ENCODE data around the gene MAGI1.

DNA sequence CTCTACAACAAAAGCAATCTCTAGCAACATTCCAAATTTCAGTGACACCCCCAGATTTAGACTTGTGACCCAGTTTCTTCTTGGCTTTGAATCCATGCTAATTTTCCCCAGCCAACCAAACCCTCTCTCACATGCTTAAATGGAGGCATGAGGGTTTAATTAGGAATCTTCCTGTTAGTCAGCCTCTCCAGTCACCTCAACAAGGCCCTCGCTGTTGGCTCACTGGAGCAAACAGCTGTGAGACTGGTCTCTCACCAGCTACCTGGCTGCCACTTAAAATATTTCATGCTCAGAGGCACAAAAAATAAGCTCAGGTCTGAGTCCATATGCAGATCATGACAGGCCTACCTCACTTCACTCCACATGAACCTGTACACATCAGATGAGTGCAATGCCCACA, 720.5 kb downstream of the MAGI1 start:
- TF ChIP-seq CTCF (conservative IDR thresholded peaks at IDR 0.05; ENCODE audit: low read length), result no peak
- no peak for TF ChIP-seq EZH2phosphoT487 (IDR thresholded peaks at IDR 0.05; ENCODE audit: borderline replicate concordance)

Measured in Loucy (cell line).